Heart right ventricle (tissue), 16 donors: ENCODE data around the gene WIF1. TPM values are rescaled to one million over a fixed set of nuclear protein-coding genes. Genes with fewer than 3 reads are reported as not detected.

Experiments used
- ATAC-seq, 8 donors: fragments of 200-7000 bp; cut with Tn5 transposase; one replicate each; pipeline ENCODE4 v1.9.1; 2020; ENCODE audit warnings: mild to moderate bottlenecking in 8 of 8, moderate library complexity in 8 of 8, moderate number of reproducible peaks in 1 of 8
- DNase-seq, 2 donors: peaks; one replicate each; pipeline ENCODE4 v3.0.0-alpha.2; 2020
- H3K27ac ChIP-seq, 10 donors: fragments of 200-600 bp; sonication (generic) in 2 of 10; one replicate each; pipeline versions ENCODE4 v1.5.0 to v1.8.0; 2020 to 2022; ENCODE audit warnings: mild to moderate bottlenecking in 3 of 10
- H3K27me3 ChIP-seq, 7 donors: fragments of 200-600 bp; one replicate each; pipeline ENCODE4 v1.8.0; 2021 to 2022; ENCODE audit warnings: mild to moderate bottlenecking in 2 of 7
- H3K36me3 ChIP-seq, 9 donors: fragments of 200-600 bp; sonication (generic) in 1 of 9; one replicate each; pipeline versions ENCODE4 v1.5.0 to v1.8.0; 2020 to 2022; ENCODE audit warnings: mild to moderate bottlenecking in 2 of 9
- H3K4me1 ChIP-seq, 9 donors: fragments of 200-600 bp; sonication (generic) in 1 of 9; one replicate each; pipeline versions ENCODE4 v1.5.0 to v1.8.0; 2020 to 2022; ENCODE audit warnings: mild to moderate bottlenecking in 4 of 9
- H3K4me3 ChIP-seq, 10 donors: fragments of 200-600 bp; sonication (generic) in 2 of 10; one replicate each; pipeline versions ENCODE4 v1.5.0 to v1.8.0; 2020 to 2022; ENCODE audit warnings: mild to moderate bottlenecking in 7 of 10, moderate library complexity in 2 of 10
- H3K9me3 ChIP-seq, 11 donors: fragments of 200-600 bp in 10 of 11; sonication (generic) in 2 of 11; one replicate each; pipeline versions ENCODE4 v1.5.0 to v1.8.0; 2013 to 2022; ENCODE audit warnings: mild to moderate bottlenecking in 2 of 11, control low read depth in 1 of 11, moderate library complexity in 1 of 11
- WGBS, 2 donors: extraction: QIAGEN DNeasy Blood & Tissue Kit; methylation state at CpG; one replicate each; pipeline ENCODE4 v1.1.7; 2013; ENCODE audit warnings: inconsistent platforms in 1 of 2; 5-methylcytosine and 5-hydroxymethylcytosine counted together
- intact Hi-C, 10 donors: fragments of 100-400 bp; cut with DNase I; formaldehyde crosslinking; loops; one replicate each; pipeline versions ENCODE4 v1.11.1 to v1.14.2; 2022
- polyA plus RNA-seq, 2 donors: library from polyadenylated mRNA; stranded (reverse); fragments of 200-250 nt; gene quantifications; one replicate each; pipeline ENCODE4 v1.2.3, GENCODE V29; 2013
- total RNA-seq, 10 donors: library from RNA; stranded (reverse); fragmentation: NEBNext Ultra II Directional in 3 of 10; extraction: Animal tissue kit (Norgen Biotek cat#: 25700) in 3 of 10; gene quantifications; one replicate each; pipeline versions ENCODE4 v1.2.1 to v1.2.4, GENCODE V29; 2021 to 2023
- TF ChIP-seq, protein P1 (sequence below), 9 donors: fragments of 200-600 bp; sonication (generic) in 2 of 9; IDR thresholded peaks; one replicate each; pipeline versions ENCODE4 v1.5.0 to v1.8.0; 2021 to 2022; ENCODE audit warnings: antibody characterized with exemption in 9 of 9, mild to moderate bottlenecking in 5 of 9, moderate library complexity in 1 of 9
- donor health status: Arrhythmogenic right ventricular cardiomyopathy.
- donor health status: ischemic (EF 13 %, LVEDD 7.1; RV severe dilation, severe dysfunction).
- donor health status: healthy with polysubstance abuse.
- donor health status: DM: no; HTN: yes; CAD: no.
- donor health status: DM: no; HTN: no; CAD: no.
- donor health status: ischemic (EF 25% LVEDD 6.9; RV normal size, moderate dysfunction).
- donor health status: ischemic (EF 25% LVEDD 5.7; RV mildly dilated, moderate dysfunction).
- donor health status: healthy.
- donor health status: DM: yes; HTN: yes; CAD: no.
- donor health status: Ischemic cardiomyopathy.
- donor health status: ischemic (EF 35%, LVEDD 5.7; RV mildly dilated, moderate dysfunction).
- donor health status: nonischemic (EF 11% LVEDD 7.7; RV severe dilation, severe dysfunction).
- donor health status: DM: yes; HTN: yes; CAD: no.
- donor health status: PGD.
- donor health status: ischemic (EF 29% LVEDD 5.4; RV normal size, mild dysfunction).
- donor health status: nonischemic (EF 23%, LVEDD 6.1; RV moderate dilation, normal function).

The WIF1 gene
- total and polyA plus RNA-seq, 12 donors = 0.04 to 0.22 TPM; not detected in 10

GRCh38 chr12:65133879-65134278 is 12.8 kb upstream of the WIF1 start:
- H3K4me1 ChIP-seq = peaks cover 0 to under 1% (median 0%) of the 10 kb centered on the region in 9 donors
- H3K27ac ChIP-seq = no peak overlapping the region
- TF ChIP-seq, protein P1, sequence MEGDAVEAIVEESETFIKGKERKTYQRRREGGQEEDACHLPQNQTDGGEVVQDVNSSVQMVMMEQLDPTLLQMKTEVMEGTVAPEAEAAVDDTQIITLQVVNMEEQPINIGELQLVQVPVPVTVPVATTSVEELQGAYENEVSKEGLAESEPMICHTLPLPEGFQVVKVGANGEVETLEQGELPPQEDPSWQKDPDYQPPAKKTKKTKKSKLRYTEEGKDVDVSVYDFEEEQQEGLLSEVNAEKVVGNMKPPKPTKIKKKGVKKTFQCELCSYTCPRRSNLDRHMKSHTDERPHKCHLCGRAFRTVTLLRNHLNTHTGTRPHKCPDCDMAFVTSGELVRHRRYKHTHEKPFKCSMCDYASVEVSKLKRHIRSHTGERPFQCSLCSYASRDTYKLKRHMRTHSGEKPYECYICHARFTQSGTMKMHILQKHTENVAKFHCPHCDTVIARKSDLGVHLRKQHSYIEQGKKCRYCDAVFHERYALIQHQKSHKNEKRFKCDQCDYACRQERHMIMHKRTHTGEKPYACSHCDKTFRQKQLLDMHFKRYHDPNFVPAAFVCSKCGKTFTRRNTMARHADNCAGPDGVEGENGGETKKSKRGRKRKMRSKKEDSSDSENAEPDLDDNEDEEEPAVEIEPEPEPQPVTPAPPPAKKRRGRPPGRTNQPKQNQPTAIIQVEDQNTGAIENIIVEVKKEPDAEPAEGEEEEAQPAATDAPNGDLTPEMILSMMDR (IDR thresholded peaks at IDR 0.05) = no peak
- ATAC-seq (no peak), DNase-seq (no peak)
- H3K4me3 ChIP-seq = no peak overlapping the region
- H3K27me3 ChIP-seq = peaks cover 0 to 24% (median 14%) of the 10 kb centered on the region in 7 donors
- H3K36me3 ChIP-seq = no peaks in the 10 kb centered on the region
- peaks cover 0 to 10% (median 0%) of the 10 kb centered on the region in 11 donors for H3K9me3 ChIP-seq
- intact Hi-C loops = no loop called here

DNA sequence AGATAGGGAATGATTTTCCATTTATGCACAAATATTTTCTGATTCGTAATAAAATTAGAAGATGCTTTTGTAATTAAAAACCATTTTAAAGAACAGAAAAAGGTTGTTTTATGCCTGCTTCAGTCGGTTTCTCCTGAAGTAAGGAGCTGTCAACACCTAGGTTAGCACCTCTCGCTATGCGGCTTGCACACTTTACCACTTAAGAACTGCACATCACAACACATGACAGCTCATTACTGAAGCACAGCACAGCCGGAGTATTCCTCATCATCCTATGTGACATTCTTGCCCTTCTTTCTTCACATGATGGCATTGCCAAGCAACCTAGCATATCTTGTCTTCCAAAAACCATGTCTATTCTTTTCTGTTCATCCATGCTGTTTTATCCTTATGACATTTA is 5.4 kb upstream of the WIF1 start:
- DNase-seq (no peak), ATAC-seq (no peak)
- Histone ChIP-seq H3K36me3 (no peaks in the 10 kb centered on the region), H3K4me3 (no peak overlapping the region), H3K27ac (no peak overlapping the region), H3K4me1 (peaks cover 0 to 4% (median 1%) of the 10 kb centered on the region in 9 donors), H3K27me3 (peaks cover 6 to 83% (median 60%) of the 10 kb centered on the region in 7 donors), H3K9me3 (no peaks in the 10 kb centered on the region)
- TF ChIP-seq, protein P1 (IDR thresholded peaks at IDR 0.05) = no peak
- intact Hi-C loops = loop anchor here in 3 of 10 donors (10.0 kb wide), 3 partner anchors 232 to 322 kb away; no protein-coding TSS in a partner anchor
- 37 to 46% methylated on average over 5 of the region's 5 CpGs for WGBS, 2 donors

GRCh38 chr12:65125975-65126374 is 4.9 kb upstream of the WIF1 start:
- Histone ChIP-seq H3K4me3 (no peak overlapping the region), H3K4me1 (peaks cover 3 to 9% (median 6%) of the 10 kb centered on the region in 9 donors), H3K27ac (no peak overlapping the region), H3K27me3 (peaks cover 7 to 84% (median 61%) of the 10 kb centered on the region in 7 donors), H3K36me3 (no peaks in the 10 kb centered on the region), H3K9me3 (no peaks in the 10 kb centered on the region)
- 58 to 61% methylated on average over 2 of the region's 2 CpGs for WGBS, 2 donors
- no peak for ATAC-seq
- TF ChIP-seq, protein P1 (IDR thresholded peaks at IDR 0.05) = no peak
- intact Hi-C loops = loop anchor here in 3 of 10 donors (10.0 kb wide), 3 partner anchors 231 to 321 kb away; no protein-coding TSS in a partner anchor
- no peak for DNase-seq

- ATAC-seq = no peak
- WGBS, 2 donors = 27 to 53% methylated on average over 1 of the region's 1 CpG
- Histone ChIP-seq H3K4me3 (no peak overlapping the region), H3K9me3 (no peaks in the 10 kb centered on the region), H3K27me3 (peaks cover 7 to 86% (median 65%) of the 10 kb centered on the region in 7 donors), H3K4me1 (peaks cover 4 to 12% (median 9%) of the 10 kb centered on the region in 9 donors), H3K27ac (no peak overlapping the region), H3K36me3 (no peaks in the 10 kb centered on the region)
- TF ChIP-seq, protein P1 (IDR thresholded peaks at IDR 0.05) = no peak
- intact Hi-C loops = loop anchor here in 3 of 10 donors (10.0 kb wide), 3 partner anchors 230 to 320 kb away; no protein-coding TSS in a partner anchor
- DNase-seq = no peak
Observed at GRCh38 chr12:65125247-65125646, 4.1 kb upstream of the WIF1 start.
